GM19324 (cell line): ENCODE results near the gene OLFM1.

Experiments
- ATAC-seq: cut with Tn5 transposase; IDR thresholded peaks from one replicate; pipeline ENCODE4 v1.9.1; 2021; ENCODE audit warnings: mild to moderate bottlenecking, moderate library complexity; ENCODE audit not compliant: unreplicated experiment, low FRiP score

The OLFM1 gene

GRCh38 chr9:135087489-135087792, at the start of gene OLFM1:
Gene OLFM1 (plus strand): TSS chr9:135087668. CDS start chr9:135087990, 322 bp downstream.
- no peak for ATAC-seq

DNA sequence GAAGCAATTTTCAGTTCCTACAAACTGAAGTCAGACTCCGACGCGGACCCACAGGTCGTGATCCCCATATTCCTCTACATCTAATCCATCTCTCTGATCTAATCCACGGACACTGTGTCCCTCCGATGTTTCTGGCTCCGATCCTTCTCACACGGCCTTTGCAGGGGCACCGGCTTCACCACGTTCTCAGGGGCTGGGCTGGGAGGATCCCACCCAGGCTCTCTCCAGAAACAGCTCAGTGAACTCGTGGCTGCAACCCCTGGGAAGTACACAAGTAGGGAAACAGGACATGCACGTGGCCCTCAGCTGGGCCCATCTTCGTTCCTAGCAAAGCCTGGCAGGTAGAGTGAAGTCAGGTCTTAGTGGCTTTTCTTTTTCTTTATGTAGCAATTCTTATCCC, 49.1 kb upstream of the OLFM1 start:
- no peak for ATAC-seq

DNA sequence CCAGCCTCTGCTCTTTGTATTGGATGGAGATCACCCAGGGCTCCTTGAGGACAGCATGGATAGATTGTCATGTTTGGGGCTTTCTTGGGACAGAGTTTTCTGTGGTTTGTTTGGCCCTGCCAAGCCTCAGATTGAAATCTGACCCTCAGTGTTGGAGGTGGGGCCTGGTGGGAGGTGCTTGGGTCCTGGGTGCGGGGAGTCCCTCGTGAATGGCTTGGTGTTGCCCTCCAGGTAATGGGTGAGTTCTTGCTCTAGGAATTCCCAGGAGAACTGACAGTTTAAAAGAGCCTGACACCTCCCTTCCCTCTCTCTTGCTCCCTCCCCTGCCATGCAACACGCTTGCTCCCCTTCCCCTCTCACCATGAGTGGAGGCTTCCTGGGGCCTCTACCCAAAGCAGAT, 48.6 kb upstream of the OLFM1 start:
- ATAC-seq, result no peak

GRCh38 chr9:135039266-135039870, 48.1 kb upstream of the OLFM1 start:
- ATAC-seq, result no peak

- no peak for ATAC-seq
Measured at GRCh38 chr9:135039916-135040645, 47.4 kb upstream of the OLFM1 start.

GRCh38 chr9:135040892-135041291, 46.6 kb upstream of the OLFM1 start:
- ATAC-seq, result no peak

- no peak for ATAC-seq
Measured at GRCh38 chr9:135043345-135043744, 44.1 kb upstream of the OLFM1 start.

- ATAC-seq, result no peak
Measured at GRCh38 chr9:135045264-135045927, 42.1 kb upstream of the OLFM1 start.

GRCh38 chr9:135045928-135046738, 41.3 kb upstream of the OLFM1 start:
- no peak for ATAC-seq

DNA sequence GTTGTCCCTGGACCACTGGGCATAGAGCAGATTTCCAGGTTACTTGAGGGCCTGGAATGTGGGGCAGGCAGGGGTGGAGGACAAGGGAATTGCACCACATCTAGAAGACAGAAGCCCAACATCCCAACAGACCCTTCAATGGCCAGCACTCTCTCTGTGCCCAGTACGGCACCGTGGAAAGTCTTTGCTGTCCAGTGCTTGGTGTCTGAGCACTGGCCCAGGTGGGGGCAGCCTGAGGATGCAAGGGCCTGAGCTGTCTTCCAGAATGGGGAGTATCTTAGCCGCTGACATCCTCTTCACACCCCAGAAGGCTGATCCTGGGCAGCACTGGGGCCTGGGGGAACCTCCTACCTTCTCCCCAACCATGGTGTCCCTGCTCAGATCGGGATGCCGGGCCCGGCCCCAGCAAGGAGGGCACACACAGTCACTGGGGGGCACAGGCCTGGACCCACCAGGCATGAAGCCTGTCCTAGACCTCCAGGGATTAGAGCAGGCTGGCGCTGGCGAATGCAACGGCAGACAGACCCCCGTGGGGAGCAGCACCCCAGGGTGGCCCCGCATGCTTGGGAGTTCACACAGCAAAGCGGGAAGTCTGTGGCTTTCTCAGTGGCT, 40.6 kb upstream of the OLFM1 start:
- ATAC-seq, result no peak

DNA sequence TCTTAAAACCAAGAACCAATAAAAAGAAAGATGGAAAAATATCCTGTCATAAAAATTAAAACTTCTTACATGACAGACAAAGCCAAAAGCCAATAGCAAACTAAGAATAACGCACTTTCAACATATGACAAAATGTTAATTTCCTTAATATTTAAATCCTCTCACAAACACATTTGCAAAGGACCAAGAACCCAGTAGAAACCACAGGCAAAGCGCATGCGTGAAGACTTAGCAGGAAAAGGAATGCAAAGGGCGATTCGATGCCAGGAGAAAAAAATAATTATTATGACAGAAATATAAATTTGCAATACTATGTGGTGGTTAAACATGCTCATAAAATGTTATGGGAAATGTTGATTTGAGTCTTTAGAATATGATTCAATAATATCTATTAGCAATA, 39.9 kb upstream of the OLFM1 start:
- no peak for ATAC-seq

GRCh38 chr9:135048046-135048757, 39.3 kb upstream of the OLFM1 start:
- ATAC-seq, result no peak

DNA sequence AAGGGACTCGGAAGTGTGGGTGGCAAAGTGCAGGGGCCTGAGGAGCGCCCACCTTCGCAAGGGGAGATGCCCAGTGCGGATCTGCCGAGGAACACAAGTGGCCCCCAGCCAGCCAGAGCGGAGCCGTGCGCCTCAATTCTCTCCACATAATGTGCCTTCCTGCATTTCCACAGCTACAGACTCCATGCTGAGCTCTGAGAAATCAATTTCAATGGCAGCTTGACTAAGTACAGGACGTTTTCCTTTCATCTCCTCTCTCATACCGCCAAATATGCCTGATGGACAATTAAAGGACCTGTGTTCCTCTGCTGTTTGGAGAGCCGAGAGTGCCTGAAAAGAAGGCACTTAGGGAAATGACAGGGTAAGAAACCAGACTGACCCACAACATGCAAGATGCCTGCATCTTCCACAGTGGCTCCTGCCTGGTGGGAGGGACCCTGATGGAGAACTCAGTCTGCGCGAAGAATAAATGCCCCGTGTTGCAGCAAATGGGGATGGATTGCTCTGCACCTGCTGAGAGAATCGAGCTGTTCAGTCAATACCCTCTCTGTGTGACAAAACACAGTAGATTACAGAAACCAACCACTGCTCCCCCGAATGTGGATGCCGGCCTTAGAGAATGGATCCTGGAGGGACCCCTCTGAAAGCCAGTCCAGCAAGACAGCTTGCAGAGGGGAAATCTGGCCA, 38.6 kb upstream of the OLFM1 start:
- ATAC-seq, result no peak

DNA sequence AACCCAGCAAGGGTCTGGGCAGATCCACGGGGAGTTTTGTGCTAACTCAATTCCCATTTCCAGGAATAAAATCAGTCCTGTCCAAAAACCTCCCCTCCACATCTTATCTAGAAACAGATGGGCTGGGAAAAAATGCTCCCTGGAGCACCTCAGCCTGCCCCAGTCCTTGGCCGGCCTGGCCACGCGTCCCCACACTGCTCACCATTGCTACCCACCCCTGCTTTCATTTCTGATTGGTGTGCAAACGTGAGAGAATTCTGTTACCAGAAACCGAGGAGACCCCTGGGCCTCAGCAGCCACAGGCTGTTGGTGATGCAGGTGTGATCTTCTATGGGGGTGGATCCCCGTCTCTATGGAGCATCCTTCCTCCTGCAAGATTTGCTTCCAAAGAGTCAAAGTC, 38.0 kb upstream of the OLFM1 start:
- ATAC-seq, result no peak

DNA sequence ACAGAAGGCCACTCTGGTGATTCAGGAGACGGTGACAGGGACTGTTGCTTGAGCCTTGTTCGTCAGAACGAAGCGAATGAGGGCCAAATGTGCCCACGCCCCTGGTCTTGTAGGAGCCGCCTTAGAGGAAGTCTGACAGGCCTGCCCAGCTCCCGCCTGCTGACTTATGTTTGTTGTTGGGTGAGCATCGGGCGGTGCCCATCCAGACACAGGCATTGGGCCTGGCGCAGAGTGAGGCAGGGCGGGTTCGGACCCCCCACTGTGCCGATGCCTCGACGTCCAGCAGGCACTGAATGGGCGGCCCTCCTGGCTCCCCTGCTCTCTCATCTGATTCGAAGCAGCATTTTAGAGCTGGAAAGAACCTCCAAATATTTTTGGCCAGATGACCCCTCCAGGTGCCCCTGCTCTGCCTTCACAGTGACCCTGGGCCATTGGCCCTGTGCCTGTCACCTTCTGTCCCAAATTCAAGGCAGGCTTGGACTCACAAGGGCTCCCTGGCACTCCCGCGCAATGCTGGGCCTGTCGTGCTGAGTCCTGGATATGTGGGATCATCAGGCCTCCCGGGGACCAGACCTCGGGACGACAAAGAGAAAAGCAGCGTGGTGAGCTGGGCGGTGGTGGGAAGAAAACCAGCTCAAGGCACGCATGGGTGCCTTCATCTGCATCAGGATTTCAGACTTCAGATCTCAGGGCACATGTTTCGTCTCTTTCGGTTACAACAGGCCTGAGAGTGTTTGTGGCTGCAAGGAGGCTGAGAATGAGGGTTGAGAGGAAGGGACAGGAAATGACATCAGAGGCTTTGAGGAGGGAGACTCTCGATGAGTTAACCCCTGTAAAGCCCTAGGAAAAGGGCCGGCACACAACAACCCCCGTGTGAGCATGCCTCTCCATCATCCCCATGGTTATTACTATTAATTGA, 37.1 kb upstream of the OLFM1 start:
- ATAC-seq, result no peak

GRCh38 chr9:135051316-135052038, 36.0 kb upstream of the OLFM1 start:
- no peak for ATAC-seq

DNA sequence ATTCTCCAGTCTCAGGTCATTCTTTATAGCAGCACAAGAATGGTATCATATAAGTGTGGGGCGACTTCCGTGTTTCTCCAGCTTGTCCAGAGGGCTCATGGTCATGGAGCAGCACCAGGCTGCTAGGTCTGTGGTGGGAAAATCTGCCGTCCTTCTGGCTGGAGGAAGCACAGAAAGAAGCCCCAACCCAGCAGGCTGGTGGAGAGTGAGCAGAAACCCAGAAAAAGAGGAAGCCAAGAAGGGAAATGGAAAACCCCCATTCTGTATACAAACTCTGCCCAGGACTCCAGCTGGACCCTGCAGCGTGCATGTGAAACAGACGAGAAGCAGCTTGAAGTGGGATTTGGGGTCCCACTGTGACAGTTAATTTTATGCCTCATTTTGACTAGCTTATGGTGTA, 34.3 kb upstream of the OLFM1 start:
- no peak for ATAC-seq

GRCh38 chr9:135055181-135055580, 32.3 kb upstream of the OLFM1 start:
- ATAC-seq, result no peak
